Erythroblast (primary cell): ENCODE results near the gene GMDS.

Experiments
- GATA1 ChIP-seq: IDR thresholded peaks from 2 replicates; pipeline ENCODE4 v1.6.1; 2011; ENCODE audit warnings: low read depth, mild to moderate bottlenecking, control low read depth, low read length, moderate library complexity
- POLR2A ChIP-seq: IDR thresholded peaks from 2 replicates; pipeline ENCODE4 v1.6.1; 2011; ENCODE audit warnings: mild to moderate bottlenecking, low read length

DNA sequence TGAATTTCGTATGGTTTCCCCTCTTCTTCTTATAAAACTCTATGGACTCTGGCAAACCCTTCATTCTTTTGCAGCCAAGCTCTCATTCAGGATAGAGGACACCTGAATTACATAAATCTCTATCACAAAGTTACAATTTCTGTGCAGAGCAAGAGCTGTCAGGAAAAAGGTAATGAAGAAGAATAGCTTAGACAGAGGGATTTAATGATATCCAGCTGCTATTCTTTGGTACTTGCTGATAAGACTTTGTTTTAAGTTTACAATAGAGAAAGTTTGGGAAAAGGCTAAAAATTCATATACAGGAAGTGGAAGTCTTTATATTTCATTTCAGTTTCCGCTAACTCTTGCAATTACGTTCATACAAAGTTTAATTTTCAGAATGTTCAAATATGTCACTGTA, 408.7 kb downstream of the GMDS start:
- TF ChIP-seq POLR2A (no peak), GATA1 (no peak)
